Measurements from ENCODE around the gene ACTL7A. TPM values are rescaled to one million over a fixed set of nuclear protein-coding genes. Genes with fewer than 3 reads are reported as not detected.
"Not testable (repeated sequence)": the region's sequence is repeated elsewhere in the genome, so short reads cannot be mapped to it uniquely, and the experiment has no call there.

ACTL7A gene
- total RNA-seq, 4 donors from 2014 or later: not detected

GRCh38 chr9:108897324-108898096 is 35.4 kb downstream of the ACTL7A start:
- intact Hi-C loops (cut with DNase I; ENCODE audit: low total_unique reads): no loop called here
- DNase-seq (ENCODE audit: low spot score in 2 of 2): no peak
- no peak overlapping the region for H3K4me3 ChIP-seq (ENCODE audit: low read depth, poor library complexity, severe bottlenecking)
- no peak for TF ChIP-seq POLR2A (IDR thresholded peaks at IDR 0.05)
- TF ChIP-seq CTCF (IDR thresholded peaks at IDR 0.05): no peak
- WGBS, 2 donors: 92 to 100% methylated on average over 2 of the region's 2 CpGs

GRCh38 chr9:108899023-108899695 is 37.1 kb downstream of the ACTL7A start:
- 95 to 98% methylated on average over 8 of the region's 8 CpGs for WGBS, 2 donors
- intact Hi-C loops (cut with DNase I; ENCODE audit: low total_unique reads); DNase-seq (ENCODE audit: low spot score in 2 of 2); H3K4me3 ChIP-seq (ENCODE audit: low read depth, poor library complexity, severe bottlenecking): not testable (repeated sequence)

GRCh38 chr9:108900176-108900575 is 38.1 kb downstream of the ACTL7A start:
- no peak overlapping the region for H3K4me3 ChIP-seq (ENCODE audit: low read depth, poor library complexity, severe bottlenecking)
- intact Hi-C loops (cut with DNase I; ENCODE audit: low total_unique reads): no loop called here
- TF ChIP-seq POLR2A (IDR thresholded peaks at IDR 0.05) (no peak), CTCF (IDR thresholded peaks at IDR 0.05) (no peak)
- DNase-seq (ENCODE audit: low spot score in 2 of 2): no peak
- WGBS, 2 donors: 89 to 93% methylated on average over 5 of the region's 5 CpGs

- H3K4me3 ChIP-seq (ENCODE audit: low read depth, poor library complexity, severe bottlenecking): no peak overlapping the region
- intact Hi-C loops (cut with DNase I; ENCODE audit: low total_unique reads): no loop called here
- 84 to 88% methylated on average over 2 of the region's 2 CpGs for WGBS, 2 donors
- TF ChIP-seq CTCF (IDR thresholded peaks at IDR 0.05): no peak
- no peak for TF ChIP-seq POLR2A (IDR thresholded peaks at IDR 0.05)
- DNase-seq (ENCODE audit: low spot score in 2 of 2): no peak
These were observed 41.5 kb downstream of the ACTL7A start for GRCh38 chr9:108903420-108904103.

GRCh38 chr9:108904161-108904560 is 42.1 kb downstream of the ACTL7A start:
- WGBS, 2 donors: 97% methylated on average over 3 of the region's 3 CpGs
- TF ChIP-seq CTCF (IDR thresholded peaks at IDR 0.05) (no peak), POLR2A (IDR thresholded peaks at IDR 0.05) (no peak)
- intact Hi-C loops (cut with DNase I; ENCODE audit: low total_unique reads): no loop called here
- DNase-seq (ENCODE audit: low spot score in 2 of 2): no peak
- no peak overlapping the region for H3K4me3 ChIP-seq (ENCODE audit: low read depth, poor library complexity, severe bottlenecking)

- whole genome bisulfite sequencing, 2 donors: 79 to 89% methylated on average over 2 of the region's 2 CpGs
- intact Hi-C loops (cut with DNase I; ENCODE audit: low total_unique reads): no loop called here
- no peak for TF ChIP-seq POLR2A (IDR thresholded peaks at IDR 0.05)
- TF ChIP-seq CTCF (IDR thresholded peaks at IDR 0.05): no peak
- no peak overlapping the region for H3K4me3 ChIP-seq (ENCODE audit: low read depth, poor library complexity, severe bottlenecking)
- DNase-seq (ENCODE audit: low spot score in 2 of 2): no peak
These were observed 43.4 kb downstream of the ACTL7A start for GRCh38 chr9:108905494-108905893.

Data from lower leg skin (tissue), 4 donors.